Karpas-422 (cell line): Measurements from ENCODE around the gene MAGI1. TPM values are rescaled to one million over a fixed set of nuclear protein-coding genes. Genes with fewer than 3 reads are reported as not detected.

Experiments used
- DNase-seq: peaks from one replicate; pipeline ENCODE4 v3.0.0-alpha.2; 2015
- H2AFZ ChIP-seq: fragments of 200-600 bp; sonication (generic); 2 replicates; pipeline ENCODE4 v1.6.1; 2014; ENCODE audit warnings: antibody characterized with exemption, low read length, mixed read lengths
- H3K27ac ChIP-seq: fragments of 200-600 bp; sonication (generic); 2 replicates; pipeline ENCODE4 v1.5.1; 2014; ENCODE audit warnings: mild to moderate bottlenecking, low read length, moderate library complexity
- H3K27me3 ChIP-seq: fragments of 200-600 bp; sonication (generic); 2 replicates; pipeline ENCODE4 v1.6.1; 2014; ENCODE audit warnings: low read length, mixed read lengths
- H3K36me3 ChIP-seq: fragments of 200-600 bp; sonication (generic); 2 replicates; pipeline ENCODE4 v1.6.1; 2014; ENCODE audit warnings: low read length, mixed read lengths; ENCODE audit not compliant: insufficient read depth
- H3K4me1 ChIP-seq: fragments of 200-600 bp; sonication (generic); 2 replicates; pipeline ENCODE4 v1.6.1; 2014; ENCODE audit warnings: mild to moderate bottlenecking, low read length, mixed read lengths
- H3K4me2 ChIP-seq: fragments of 200-600 bp; sonication (generic); 2 replicates; pipeline ENCODE4 v1.6.1; 2014; ENCODE audit warnings: low read length, low read depth, mild to moderate bottlenecking; ENCODE audit not compliant: poor library complexity, severe bottlenecking
- H3K4me3 ChIP-seq: fragments of 200-600 bp; sonication (generic); 2 replicates; pipeline ENCODE4 v1.5.1; 2014; ENCODE audit warnings: mild to moderate bottlenecking, antibody characterized with exemption, low read length, mixed read lengths
- H3K79me2 ChIP-seq: fragments of 200-600 bp; sonication (generic); 2 replicates; pipeline ENCODE4 v1.6.1; 2014; ENCODE audit warnings: mild to moderate bottlenecking, low read length, mixed read lengths
- H3K9ac ChIP-seq: fragments of 200-600 bp; sonication (generic); 2 replicates; pipeline ENCODE4 v1.6.0; 2014; ENCODE audit warnings: low read length
- H3K9me2 ChIP-seq: fragments of 200-600 bp; sonication (generic), shearing (Covaris generic); replicated peaks from 2 replicates; pipeline ENCODE4 v1.6.0; 2014; ENCODE audit warnings: mild to moderate bottlenecking, low read length, moderate library complexity; ENCODE audit not compliant: insufficient read depth
- H3K9me3 ChIP-seq: fragments of 300-700, 200-600 bp; sonication (generic); 2 replicates; pipeline ENCODE4 v1.6.1; 2014; ENCODE audit warnings: low read length, mixed read lengths
- H4K20me1 ChIP-seq: fragments of 200-600 bp; sonication (generic); 2 replicates; pipeline ENCODE4 v1.6.1; 2014; ENCODE audit warnings: mild to moderate bottlenecking, antibody characterized with exemption, low read length, low read depth; ENCODE audit not compliant: insufficient read depth
- total RNA-seq: library from RNA; depleted of rRNA; stranded (reverse); fragments of >200 nt; shearing (Covaris generic); gene quantifications from 2 replicates; pipeline ENCODE4 v1.2.3, GENCODE V29; 2014; ENCODE audit warnings: low replicate concordance

The MAGI1 gene
- total RNA-seq, 1 experiment from 2014 or later = 0.71 TPM

GRCh38 chr3:65703820-65704219, 334.9 kb downstream of the MAGI1 start:
- Histone ChIP-seq H3K9me3 (no peaks in the 10 kb centered on the region), H4K20me1 (no peaks in the 10 kb centered on the region), H3K4me1 (no peaks in the 10 kb centered on the region), H3K9ac (no peak overlapping the region), H3K79me2 (no peaks in the 10 kb centered on the region), H3K36me3 (no peaks in the 10 kb centered on the region), H2AFZ (no peak overlapping the region), H3K9me2 (no peaks in the 10 kb centered on the region), H3K27me3 (no peaks in the 10 kb centered on the region), H3K4me2 (no peak overlapping the region), H3K4me3 (no peak overlapping the region), H3K27ac (no peak overlapping the region)
- no peak for DNase-seq

DNA sequence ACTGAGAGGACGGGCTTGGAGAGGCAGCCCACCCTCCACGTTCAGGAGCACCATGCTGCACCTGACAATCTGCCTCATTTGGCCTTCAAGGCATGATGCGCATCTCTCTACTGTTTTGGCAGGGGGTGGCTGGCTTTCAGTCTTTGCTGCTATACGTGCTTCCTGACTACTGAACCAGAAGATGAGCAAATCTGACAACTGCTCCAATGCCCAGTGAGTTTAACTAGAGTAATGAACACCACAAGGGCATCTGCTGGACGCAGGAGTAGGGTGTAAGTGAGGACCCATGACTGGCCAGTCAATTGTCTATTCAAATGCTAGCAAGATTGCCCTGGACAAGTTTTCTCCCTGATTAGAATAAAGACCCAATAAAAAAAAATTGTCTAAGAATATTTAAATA, 335.7 kb downstream of the MAGI1 start:
- Histone ChIP-seq H3K79me2 (no peaks in the 10 kb centered on the region), H3K4me3 (no peak overlapping the region), H3K9ac (no peak overlapping the region), H3K9me3 (no peaks in the 10 kb centered on the region), H4K20me1 (no peaks in the 10 kb centered on the region), H2AFZ (no peak overlapping the region), H3K4me1 (no peaks in the 10 kb centered on the region), H3K36me3 (no peaks in the 10 kb centered on the region), H3K27me3 (no peaks in the 10 kb centered on the region), H3K9me2 (no peaks in the 10 kb centered on the region), H3K27ac (no peak overlapping the region), H3K4me2 (no peak overlapping the region)
- DNase-seq = no peak

GRCh38 chr3:65702202-65702601, 336.5 kb downstream of the MAGI1 start:
- H4K20me1 ChIP-seq = no peaks in the 10 kb centered on the region
- H3K9me3 ChIP-seq = no peaks in the 10 kb centered on the region
- no peaks in the 10 kb centered on the region for H3K9me2 ChIP-seq
- no peak overlapping the region for H3K27ac ChIP-seq
- no peaks in the 10 kb centered on the region for H3K79me2 ChIP-seq
- no peak overlapping the region for H3K4me3 ChIP-seq
- no peaks in the 10 kb centered on the region for H3K27me3 ChIP-seq
- H2AFZ ChIP-seq = no peak overlapping the region
- DNase-seq = no peak
- no peak overlapping the region for H3K4me2 ChIP-seq
- H3K4me1 ChIP-seq = no peaks in the 10 kb centered on the region
- H3K36me3 ChIP-seq = no peaks in the 10 kb centered on the region
- no peak overlapping the region for H3K9ac ChIP-seq

DNA sequence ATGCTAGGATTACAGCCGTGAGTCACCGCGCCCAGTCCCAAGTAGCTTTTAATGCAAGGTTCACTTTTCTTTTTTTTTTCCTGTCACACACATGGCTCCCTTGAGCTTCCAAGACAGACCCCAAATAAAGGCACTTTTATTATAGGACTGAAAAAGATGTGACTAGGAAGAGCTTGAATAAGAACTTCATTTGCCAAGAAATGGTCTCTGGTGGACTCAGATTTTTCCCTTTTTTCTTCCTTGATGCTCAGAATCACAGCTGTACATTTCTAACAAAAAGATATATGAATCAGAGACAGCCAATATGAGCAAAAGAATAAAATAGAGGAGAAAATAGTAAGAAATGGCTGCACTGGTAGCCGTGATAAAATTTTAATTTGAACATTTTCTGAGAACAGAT, 337.2 kb downstream of the MAGI1 start:
- no peaks in the 10 kb centered on the region for H3K9me2 ChIP-seq

GRCh38 chr3:65689436-65689835, 349.3 kb downstream of the MAGI1 start:
- H3K9ac ChIP-seq = no peak overlapping the region
- H3K4me3 ChIP-seq = no peak overlapping the region
- H3K9me3 ChIP-seq = no peaks in the 10 kb centered on the region
- H2AFZ ChIP-seq = no peak overlapping the region
- no peaks in the 10 kb centered on the region for H3K36me3 ChIP-seq
- H3K4me2 ChIP-seq = no peak overlapping the region
- no peaks in the 10 kb centered on the region for H3K9me2 ChIP-seq
- no peak overlapping the region for H3K27ac ChIP-seq
- DNase-seq = no peak
- no peaks in the 10 kb centered on the region for H4K20me1 ChIP-seq
- no peaks in the 10 kb centered on the region for H3K79me2 ChIP-seq
- no peaks in the 10 kb centered on the region for H3K27me3 ChIP-seq
- H3K4me1 ChIP-seq = no peaks in the 10 kb centered on the region

More for the DNA sequence above, 337.2 kb downstream of the MAGI1 start:
- no peak for DNase-seq
- Histone ChIP-seq H3K27ac (no peak overlapping the region), H3K9me3 (no peaks in the 10 kb centered on the region), H4K20me1 (no peaks in the 10 kb centered on the region), H2AFZ (no peak overlapping the region), H3K4me2 (no peak overlapping the region), H3K4me3 (no peak overlapping the region), H3K27me3 (no peaks in the 10 kb centered on the region), H3K4me1 (no peaks in the 10 kb centered on the region), H3K79me2 (no peaks in the 10 kb centered on the region), H3K36me3 (no peaks in the 10 kb centered on the region), H3K9ac (no peak overlapping the region)

DNA sequence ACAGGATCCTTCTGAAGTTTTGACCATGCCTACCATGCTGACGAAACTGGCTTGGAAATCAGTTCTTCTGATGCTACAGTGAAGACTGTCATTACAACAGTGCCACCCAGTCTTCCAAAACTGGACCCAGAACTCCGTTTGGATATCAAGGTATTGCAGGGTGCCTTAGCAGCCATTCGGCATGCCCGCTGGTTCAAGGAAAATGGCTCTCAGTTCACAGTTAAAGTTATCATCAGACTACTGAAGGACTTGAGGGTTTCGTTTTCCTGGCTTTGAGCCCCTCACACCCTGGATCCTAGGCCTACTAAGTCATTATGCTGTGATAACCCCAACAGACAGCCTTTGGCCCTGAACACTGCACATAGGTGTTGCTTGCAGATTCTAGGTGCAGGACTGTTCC, 351.0 kb downstream of the MAGI1 start:
- no peak overlapping the region for H3K4me2 ChIP-seq
- no peaks in the 10 kb centered on the region for H3K36me3 ChIP-seq
- H3K4me3 ChIP-seq = no peak overlapping the region
- no peak overlapping the region for H2AFZ ChIP-seq
- H3K79me2 ChIP-seq = no peaks in the 10 kb centered on the region
- no peak overlapping the region for H3K27ac ChIP-seq
- H3K9ac ChIP-seq = no peak overlapping the region
- H3K9me2 ChIP-seq = no peaks in the 10 kb centered on the region
- H3K9me3 ChIP-seq = no peaks in the 10 kb centered on the region
- H3K27me3 ChIP-seq = no peaks in the 10 kb centered on the region
- H4K20me1 ChIP-seq = no peaks in the 10 kb centered on the region
- no peak for DNase-seq
- H3K4me1 ChIP-seq = no peaks in the 10 kb centered on the region

- DNase-seq = no peak
- Histone ChIP-seq H3K4me3 (no peak overlapping the region), H3K9me2 (no peaks in the 10 kb centered on the region), H3K4me2 (no peak overlapping the region), H3K9me3 (no peaks in the 10 kb centered on the region), H3K27me3 (no peaks in the 10 kb centered on the region), H3K4me1 (no peaks in the 10 kb centered on the region), H3K36me3 (no peaks in the 10 kb centered on the region), H3K9ac (no peak overlapping the region), H2AFZ (no peak overlapping the region), H3K79me2 (no peaks in the 10 kb centered on the region), H4K20me1 (no peaks in the 10 kb centered on the region), H3K27ac (no peak overlapping the region)
Observed at GRCh38 chr3:65685621-65686235, 353.0 kb downstream of the MAGI1 start.

- no peak for DNase-seq
- H4K20me1 ChIP-seq = no peaks in the 10 kb centered on the region
- H3K4me1 ChIP-seq = no peaks in the 10 kb centered on the region
- no peaks in the 10 kb centered on the region for H3K9me3 ChIP-seq
- no peak overlapping the region for H2AFZ ChIP-seq
- H3K9me2 ChIP-seq = no peaks in the 10 kb centered on the region
- no peak overlapping the region for H3K9ac ChIP-seq
- no peak overlapping the region for H3K4me2 ChIP-seq
- no peak overlapping the region for H3K4me3 ChIP-seq
- no peaks in the 10 kb centered on the region for H3K79me2 ChIP-seq
- no peak overlapping the region for H3K27ac ChIP-seq
- no peaks in the 10 kb centered on the region for H3K36me3 ChIP-seq
- no peaks in the 10 kb centered on the region for H3K27me3 ChIP-seq
Observed at GRCh38 chr3:65678516-65678915, 360.2 kb downstream of the MAGI1 start.
